Adrenal gland (tissue), 5 donors: ENCODE measurements around the gene FERMT3.
A peak's percentile ranks its signal among the peaks of the same experiment; 100 is the strongest.

Experiments
- POLR2A ChIP-seq, 2 donors: fragments of 450-650 bp; IDR thresholded peaks; one replicate each; pipeline ENCODE4 v1.6.1; 2017; ENCODE audit warnings: antibody characterized with exemption in 2 of 2, mild to moderate bottlenecking in 2 of 2, moderate library complexity in 1 of 2
- TF ChIP-seq, protein P1 (sequence below), 6 experiments: fragments of 450-650 bp in 4 of 6; fragments of 200-600 bp in 2 of 6; sonication (generic) in 1 of 6; IDR thresholded peaks; 1 replicate in 5 of 6; 2 replicates in 1 of 6; pipeline versions ENCODE4 v1.5.1 to v1.8.0; 2016 to 2021; ENCODE audit warnings: antibody characterized with exemption in 6 of 6, mild to moderate bottlenecking in 2 of 6, moderate library complexity in 1 of 6
- donor health status: DM: no; HTN: no; CAD: no.

DNA sequence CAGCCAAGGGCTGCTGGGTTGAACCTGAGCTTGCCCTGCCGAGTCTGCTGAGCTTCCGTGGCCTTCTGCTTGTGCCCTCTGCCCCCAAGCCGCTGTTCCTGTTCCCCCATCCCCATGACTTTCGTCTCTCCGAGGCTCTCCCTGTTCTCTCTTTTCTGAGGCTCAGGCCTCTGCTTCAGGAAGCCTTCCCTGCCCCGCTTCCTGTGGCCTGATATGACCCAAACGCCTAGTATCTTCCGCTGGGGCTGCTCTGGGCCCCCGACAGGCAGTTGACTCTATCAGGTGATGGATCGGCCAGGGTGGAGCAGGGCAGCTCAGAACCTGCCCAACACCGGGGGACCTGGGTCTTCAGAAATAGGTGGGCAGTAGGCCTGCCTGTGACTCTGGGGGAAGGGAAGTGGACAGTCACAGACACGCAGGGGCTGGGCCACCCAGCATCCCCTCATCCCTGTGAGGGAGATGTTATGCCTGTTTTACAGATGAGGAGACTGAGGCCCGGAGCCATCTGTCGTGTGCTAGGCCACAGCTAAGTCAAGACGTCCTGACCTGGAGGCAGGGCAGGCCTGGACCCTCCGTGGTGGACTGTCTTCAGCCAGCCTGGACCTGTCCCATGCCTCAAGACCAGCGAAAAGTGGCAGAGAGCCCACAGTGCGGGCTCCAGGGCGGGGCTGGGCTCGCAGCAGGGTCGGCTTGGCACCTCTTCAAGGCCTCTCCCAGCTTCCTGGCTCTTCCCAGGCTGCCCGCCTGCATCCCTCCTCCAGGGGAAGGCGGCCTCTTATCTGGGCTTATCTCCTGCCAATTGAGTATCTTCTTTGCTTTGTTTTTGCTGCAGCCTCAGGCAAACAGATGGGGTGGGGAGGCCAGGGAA is 61.7 kb downstream of the FERMT3 start:
- TF ChIP-seq, protein P1, sequence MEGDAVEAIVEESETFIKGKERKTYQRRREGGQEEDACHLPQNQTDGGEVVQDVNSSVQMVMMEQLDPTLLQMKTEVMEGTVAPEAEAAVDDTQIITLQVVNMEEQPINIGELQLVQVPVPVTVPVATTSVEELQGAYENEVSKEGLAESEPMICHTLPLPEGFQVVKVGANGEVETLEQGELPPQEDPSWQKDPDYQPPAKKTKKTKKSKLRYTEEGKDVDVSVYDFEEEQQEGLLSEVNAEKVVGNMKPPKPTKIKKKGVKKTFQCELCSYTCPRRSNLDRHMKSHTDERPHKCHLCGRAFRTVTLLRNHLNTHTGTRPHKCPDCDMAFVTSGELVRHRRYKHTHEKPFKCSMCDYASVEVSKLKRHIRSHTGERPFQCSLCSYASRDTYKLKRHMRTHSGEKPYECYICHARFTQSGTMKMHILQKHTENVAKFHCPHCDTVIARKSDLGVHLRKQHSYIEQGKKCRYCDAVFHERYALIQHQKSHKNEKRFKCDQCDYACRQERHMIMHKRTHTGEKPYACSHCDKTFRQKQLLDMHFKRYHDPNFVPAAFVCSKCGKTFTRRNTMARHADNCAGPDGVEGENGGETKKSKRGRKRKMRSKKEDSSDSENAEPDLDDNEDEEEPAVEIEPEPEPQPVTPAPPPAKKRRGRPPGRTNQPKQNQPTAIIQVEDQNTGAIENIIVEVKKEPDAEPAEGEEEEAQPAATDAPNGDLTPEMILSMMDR (IDR thresholded peaks at IDR 0.05): peak in 4 of 6 experiments; percentile 16 to 58 (median 41)
- TF ChIP-seq POLR2A (IDR thresholded peaks at IDR 0.05): no peak
